ENCODE measurements around the gene FXYD6. TPM values are rescaled to one million over a fixed set of nuclear protein-coding genes. Genes with fewer than 3 reads are reported as not detected.

FXYD6 gene
- total RNA-seq, 1 donor from 2014 or later, result 57.1 TPM

GRCh38 chr11:117863383-117863782 is 13.1 kb downstream of the FXYD6 start:
- TF ChIP-seq CTCF (IDR thresholded peaks at IDR 0.05; ENCODE audit: partially characterized antibody, unreplicated experiment), result no peak
- Mint-ChIP-seq H3K27ac (ENCODE audit: unreplicated experiment) (no peak overlapping the region), H3K9me3 (ENCODE audit: unreplicated experiment) (peaks cover 5% of the 10 kb centered on the region), H3K27me3 (ENCODE audit: unreplicated experiment) (peaks cover 2% of the 10 kb centered on the region), H3K4me1 (ENCODE audit: low read depth, unreplicated experiment) (peaks cover 7% of the 10 kb centered on the region), H3K36me3 (ENCODE audit: unreplicated experiment) (no peaks in the 10 kb centered on the region), H3K4me3 (ENCODE audit: unreplicated experiment) (no peak overlapping the region)
- DNase-seq, result no peak

GRCh38 chr11:117862753-117863152 is 13.7 kb downstream of the FXYD6 start:
- H3K27me3 Mint-ChIP-seq (ENCODE audit: unreplicated experiment), result peaks cover 3% of the 10 kb centered on the region
- no peak for DNase-seq
- H3K36me3 Mint-ChIP-seq (ENCODE audit: unreplicated experiment), result no peaks in the 10 kb centered on the region
- TF ChIP-seq CTCF (IDR thresholded peaks at IDR 0.05; ENCODE audit: partially characterized antibody, unreplicated experiment), result no peak
- peaks cover 7% of the 10 kb centered on the region for H3K4me1 Mint-ChIP-seq (ENCODE audit: low read depth, unreplicated experiment)
- H3K4me3 Mint-ChIP-seq (ENCODE audit: unreplicated experiment), result no peak overlapping the region
- no peak overlapping the region for H3K27ac Mint-ChIP-seq (ENCODE audit: unreplicated experiment)
- H3K9me3 Mint-ChIP-seq (ENCODE audit: unreplicated experiment), result peaks cover 5% of the 10 kb centered on the region

- peaks cover 3% of the 10 kb centered on the region for H3K27me3 Mint-ChIP-seq (ENCODE audit: unreplicated experiment)
- H3K9me3 Mint-ChIP-seq (ENCODE audit: unreplicated experiment), result peaks cover 5% of the 10 kb centered on the region
- no peak for TF ChIP-seq CTCF (IDR thresholded peaks at IDR 0.05; ENCODE audit: partially characterized antibody, unreplicated experiment)
- no peaks in the 10 kb centered on the region for H3K36me3 Mint-ChIP-seq (ENCODE audit: unreplicated experiment)
- DNase-seq, result no peak
- peak overlapping the region; percentile 31 for H3K27ac Mint-ChIP-seq (ENCODE audit: unreplicated experiment)
- peak overlapping the region; percentile 23 for H3K4me3 Mint-ChIP-seq (ENCODE audit: unreplicated experiment)
- peaks cover 7% of the 10 kb centered on the region for H3K4me1 Mint-ChIP-seq (ENCODE audit: low read depth, unreplicated experiment)
Observed at GRCh38 chr11:117862019-117862725, 14.3 kb downstream of the FXYD6 start.

GRCh38 chr11:117861151-117862018 is 15.1 kb downstream of the FXYD6 start:
- H3K27me3 Mint-ChIP-seq (ENCODE audit: unreplicated experiment), result peaks cover 3% of the 10 kb centered on the region
- no peak overlapping the region for H3K27ac Mint-ChIP-seq (ENCODE audit: unreplicated experiment)
- no peaks in the 10 kb centered on the region for H3K36me3 Mint-ChIP-seq (ENCODE audit: unreplicated experiment)
- TF ChIP-seq CTCF (IDR thresholded peaks at IDR 0.05; ENCODE audit: partially characterized antibody, unreplicated experiment), result no peak
- peaks cover 7% of the 10 kb centered on the region for H3K4me1 Mint-ChIP-seq (ENCODE audit: low read depth, unreplicated experiment)
- DNase-seq, result peak; percentile 61
- peak overlapping the region; percentile 23 for H3K4me3 Mint-ChIP-seq (ENCODE audit: unreplicated experiment)
- H3K9me3 Mint-ChIP-seq (ENCODE audit: unreplicated experiment), result peaks cover 7% of the 10 kb centered on the region

- Mint-ChIP-seq H3K36me3 (ENCODE audit: unreplicated experiment) (no peaks in the 10 kb centered on the region), H3K27ac (ENCODE audit: unreplicated experiment) (no peak overlapping the region), H3K27me3 (ENCODE audit: unreplicated experiment) (peaks cover 3% of the 10 kb centered on the region), H3K9me3 (ENCODE audit: unreplicated experiment) (peaks cover 7% of the 10 kb centered on the region), H3K4me1 (ENCODE audit: low read depth, unreplicated experiment) (peaks cover 7% of the 10 kb centered on the region), H3K4me3 (ENCODE audit: unreplicated experiment) (no peak overlapping the region)
- no peak for DNase-seq
- TF ChIP-seq CTCF (IDR thresholded peaks at IDR 0.05; ENCODE audit: partially characterized antibody, unreplicated experiment), result no peak
Observed at GRCh38 chr11:117860139-117860538, 16.3 kb downstream of the FXYD6 start.

All from glutamatergic neuron (in vitro differentiated cells).